ENCODE data around the gene GABRB1. TPM values are rescaled to one million over a fixed set of nuclear protein-coding genes. Genes with fewer than 3 reads are reported as not detected.

GABRB1 gene
- total and polyA plus RNA-seq, 8 donors, result 0.16 TPM; not detected in 7

GRCh38 chr4:47075262-47075661 lies 43.9 kb downstream of the GABRB1 start:
- Histone ChIP-seq H3K27ac (no peak overlapping the region), H3K9me3 (no peaks in the 10 kb centered on the region), H3K4me1 (no peaks in the 10 kb centered on the region), H3K4me3 (no peak overlapping the region), H3K27me3 (no peaks in the 10 kb centered on the region), H3K36me3 (no peaks in the 10 kb centered on the region)
- DNase-seq, result no peak
- intact Hi-C loops (cut with DNase I), result no loop called here
- TF ChIP-seq, protein P1, sequence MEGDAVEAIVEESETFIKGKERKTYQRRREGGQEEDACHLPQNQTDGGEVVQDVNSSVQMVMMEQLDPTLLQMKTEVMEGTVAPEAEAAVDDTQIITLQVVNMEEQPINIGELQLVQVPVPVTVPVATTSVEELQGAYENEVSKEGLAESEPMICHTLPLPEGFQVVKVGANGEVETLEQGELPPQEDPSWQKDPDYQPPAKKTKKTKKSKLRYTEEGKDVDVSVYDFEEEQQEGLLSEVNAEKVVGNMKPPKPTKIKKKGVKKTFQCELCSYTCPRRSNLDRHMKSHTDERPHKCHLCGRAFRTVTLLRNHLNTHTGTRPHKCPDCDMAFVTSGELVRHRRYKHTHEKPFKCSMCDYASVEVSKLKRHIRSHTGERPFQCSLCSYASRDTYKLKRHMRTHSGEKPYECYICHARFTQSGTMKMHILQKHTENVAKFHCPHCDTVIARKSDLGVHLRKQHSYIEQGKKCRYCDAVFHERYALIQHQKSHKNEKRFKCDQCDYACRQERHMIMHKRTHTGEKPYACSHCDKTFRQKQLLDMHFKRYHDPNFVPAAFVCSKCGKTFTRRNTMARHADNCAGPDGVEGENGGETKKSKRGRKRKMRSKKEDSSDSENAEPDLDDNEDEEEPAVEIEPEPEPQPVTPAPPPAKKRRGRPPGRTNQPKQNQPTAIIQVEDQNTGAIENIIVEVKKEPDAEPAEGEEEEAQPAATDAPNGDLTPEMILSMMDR (IDR thresholded peaks at IDR 0.05), result no peak
- ATAC-seq, result no peak
- no peak for FAIRE-seq
- WGBS, 2 donors, result 78 to 83% methylated on average over 2 of the region's 2 CpGs

DNA sequence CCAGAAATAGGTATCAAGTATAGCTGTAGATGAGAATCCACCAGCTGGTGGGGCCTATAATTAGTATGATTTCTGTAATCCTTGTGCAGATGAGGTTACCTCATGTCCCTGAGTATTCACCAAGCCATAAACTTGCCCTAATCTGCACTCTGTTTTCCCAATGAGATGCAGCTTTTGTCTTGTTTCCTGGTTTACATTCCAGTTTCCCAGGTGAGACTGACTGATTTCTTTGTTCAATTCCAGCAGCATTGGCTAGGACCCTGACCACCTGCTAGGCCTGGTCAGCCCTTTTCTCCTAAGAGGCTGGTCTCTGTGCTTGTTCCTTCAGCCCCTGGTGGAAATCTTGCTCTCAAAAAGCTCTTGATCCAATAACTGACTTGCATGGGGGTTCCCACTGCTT lies 44.6 kb downstream of the GABRB1 start:
- no peak overlapping the region for H3K27ac ChIP-seq
- H3K9me3 ChIP-seq, result no peaks in the 10 kb centered on the region
- TF ChIP-seq, protein P1 (IDR thresholded peaks at IDR 0.05), result no peak
- FAIRE-seq (no peak), ATAC-seq (peak in 1 of 4 donors; percentile 39), DNase-seq (no peak)
- no peak overlapping the region for H3K4me3 ChIP-seq
- H3K36me3 ChIP-seq, result no peaks in the 10 kb centered on the region
- H3K27me3 ChIP-seq, result no peaks in the 10 kb centered on the region
- no peaks in the 10 kb centered on the region for H3K4me1 ChIP-seq
- intact Hi-C loops (cut with DNase I), result no loop called here

DNA sequence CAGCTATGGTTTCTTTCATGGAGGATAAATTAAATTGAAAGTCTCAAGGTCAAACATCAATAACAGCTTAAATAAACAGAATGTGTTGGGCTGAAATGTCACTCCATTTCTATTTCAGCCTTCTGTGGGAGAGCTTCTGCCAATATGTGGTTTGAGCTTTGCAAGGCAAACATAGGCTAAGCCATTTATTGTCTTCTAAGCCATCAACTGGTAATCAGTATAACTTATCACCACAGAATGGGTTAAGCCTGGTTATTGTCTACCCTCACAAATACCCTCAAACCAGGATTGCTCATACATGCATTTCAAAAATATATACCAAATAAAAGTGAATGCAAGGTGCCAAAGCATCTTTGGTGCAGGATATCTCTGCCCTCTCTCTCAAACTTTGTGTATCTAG lies 52.7 kb downstream of the GABRB1 start:
- Histone ChIP-seq H3K4me3 (no peak overlapping the region), H3K36me3 (no peaks in the 10 kb centered on the region), H3K27ac (no peak overlapping the region), H3K4me1 (no peaks in the 10 kb centered on the region), H3K27me3 (no peaks in the 10 kb centered on the region), H3K9me3 (no peaks in the 10 kb centered on the region)
- no peak for ATAC-seq
- TF ChIP-seq, protein P1 (IDR thresholded peaks at IDR 0.05), result no peak
- DNase-seq, result no peak
- intact Hi-C loops (cut with DNase I), result no loop called here
- FAIRE-seq, result no peak

DNA sequence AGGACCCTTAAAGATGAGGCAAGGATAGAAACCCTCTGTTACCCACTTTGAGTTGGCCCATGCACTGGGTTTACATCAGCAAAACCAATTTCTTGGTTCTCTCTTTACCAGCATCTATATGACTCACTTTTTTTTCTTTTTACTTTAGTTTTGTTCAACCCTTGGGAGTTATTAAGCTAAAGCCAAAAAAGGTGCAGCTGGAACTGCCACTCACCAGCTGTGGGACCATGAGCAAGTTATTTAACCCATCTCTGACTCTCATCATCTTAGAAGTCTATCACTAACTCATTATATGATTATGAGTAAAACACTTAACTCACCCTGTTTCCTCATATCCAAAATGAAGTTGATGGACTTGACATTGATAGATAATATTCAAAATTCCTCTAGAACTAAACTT lies 53.4 kb downstream of the GABRB1 start:
- intact Hi-C loops (cut with DNase I), result no loop called here
- no peak for DNase-seq
- Histone ChIP-seq H3K9me3 (no peaks in the 10 kb centered on the region), H3K27ac (no peak overlapping the region), H3K4me1 (no peaks in the 10 kb centered on the region), H3K27me3 (no peaks in the 10 kb centered on the region), H3K36me3 (no peaks in the 10 kb centered on the region), H3K4me3 (no peak overlapping the region)
- ATAC-seq, result no peak
- FAIRE-seq, result no peak
- TF ChIP-seq, protein P1 (IDR thresholded peaks at IDR 0.05), result no peak

GRCh38 chr4:47088298-47088697 lies 56.9 kb downstream of the GABRB1 start:
- no peak overlapping the region for H3K27ac ChIP-seq
- TF ChIP-seq, protein P1 (IDR thresholded peaks at IDR 0.05), result no peak
- FAIRE-seq, result no peak
- no peaks in the 10 kb centered on the region for H3K4me1 ChIP-seq
- no peak for DNase-seq
- H3K9me3 ChIP-seq, result no peaks in the 10 kb centered on the region
- no peaks in the 10 kb centered on the region for H3K36me3 ChIP-seq
- no peak overlapping the region for H3K4me3 ChIP-seq
- ATAC-seq, result no peak
- intact Hi-C loops (cut with DNase I), result no loop called here
- WGBS, 2 donors, result 53 to 65% methylated on average over 2 of the region's 2 CpGs
- no peaks in the 10 kb centered on the region for H3K27me3 ChIP-seq
